AG10803 (cell line): ENCODE data around the gene TGFB1.
"Not testable (repeated sequence)": the region's sequence is repeated elsewhere in the genome, so short reads cannot be mapped to it uniquely, and the experiment has no call there.

Experiments
- DNase-seq: peaks from one replicate; pipeline ENCODE4 v3.0.0; 2010; ENCODE audit warnings: low read depth
- H3K4me3 ChIP-seq: 2 replicates; pipeline ENCODE4 v1.5.1; 2011; ENCODE audit warnings: mild to moderate bottlenecking, low read length, control low read depth
- TF ChIP-seq, protein P1 (sequence below): conservative IDR thresholded peaks from 2 replicates; pipeline ENCODE4 v1.5.1; 2011; ENCODE audit warnings: mild to moderate bottlenecking, low read length, control low read depth, inconsistent platforms

Gene TGFB1

GRCh38 chr19:41352609-41353465 is 885 bp downstream of the TGFB1 start:
- peak; percentile 45 for DNase-seq
- TF ChIP-seq, protein P1, sequence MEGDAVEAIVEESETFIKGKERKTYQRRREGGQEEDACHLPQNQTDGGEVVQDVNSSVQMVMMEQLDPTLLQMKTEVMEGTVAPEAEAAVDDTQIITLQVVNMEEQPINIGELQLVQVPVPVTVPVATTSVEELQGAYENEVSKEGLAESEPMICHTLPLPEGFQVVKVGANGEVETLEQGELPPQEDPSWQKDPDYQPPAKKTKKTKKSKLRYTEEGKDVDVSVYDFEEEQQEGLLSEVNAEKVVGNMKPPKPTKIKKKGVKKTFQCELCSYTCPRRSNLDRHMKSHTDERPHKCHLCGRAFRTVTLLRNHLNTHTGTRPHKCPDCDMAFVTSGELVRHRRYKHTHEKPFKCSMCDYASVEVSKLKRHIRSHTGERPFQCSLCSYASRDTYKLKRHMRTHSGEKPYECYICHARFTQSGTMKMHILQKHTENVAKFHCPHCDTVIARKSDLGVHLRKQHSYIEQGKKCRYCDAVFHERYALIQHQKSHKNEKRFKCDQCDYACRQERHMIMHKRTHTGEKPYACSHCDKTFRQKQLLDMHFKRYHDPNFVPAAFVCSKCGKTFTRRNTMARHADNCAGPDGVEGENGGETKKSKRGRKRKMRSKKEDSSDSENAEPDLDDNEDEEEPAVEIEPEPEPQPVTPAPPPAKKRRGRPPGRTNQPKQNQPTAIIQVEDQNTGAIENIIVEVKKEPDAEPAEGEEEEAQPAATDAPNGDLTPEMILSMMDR: peak; percentile 58
- H3K4me3 ChIP-seq: peak overlapping the region; percentile 92

GRCh38 chr19:41352279-41352608 is 1.5 kb downstream of the TGFB1 start:
- TF ChIP-seq, protein P1: no peak
- H3K4me3 ChIP-seq: peak overlapping the region; percentile 92
- no peak for DNase-seq

- DNase-seq: peak; percentile 42
- peak overlapping the region; percentile 92 for H3K4me3 ChIP-seq
- TF ChIP-seq, protein P1: no peak
Observed at GRCh38 chr19:41351339-41352245, 2.1 kb downstream of the TGFB1 start.

DNA sequence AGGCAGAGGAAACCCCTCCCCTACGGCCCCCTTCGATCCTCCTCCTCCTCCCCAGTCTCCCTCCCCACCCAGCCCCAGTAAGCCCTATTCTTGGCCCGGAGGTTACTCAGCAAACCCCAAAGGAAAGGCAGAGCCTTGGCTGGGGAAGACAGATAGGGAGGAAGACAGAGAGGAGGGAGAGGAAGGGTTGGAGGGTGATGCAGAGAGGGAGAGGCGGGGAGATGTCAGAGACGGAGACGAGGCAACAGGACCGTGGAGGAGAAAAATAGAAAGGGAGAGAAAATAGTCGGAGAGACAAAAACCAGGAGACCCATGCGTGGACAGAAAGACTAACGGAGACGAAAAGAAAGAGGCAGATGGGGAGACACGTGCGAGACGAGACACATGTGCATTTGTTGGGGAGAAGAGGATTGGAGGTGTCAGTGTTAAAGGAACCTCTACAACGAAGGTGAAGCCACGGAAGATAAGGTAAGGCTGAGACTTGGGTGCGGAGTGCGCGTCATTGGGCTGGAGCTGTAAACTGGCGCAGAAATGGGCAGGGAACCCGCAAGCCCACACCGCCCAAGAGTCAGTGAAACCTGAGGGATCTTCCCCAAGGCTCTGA is 2.9 kb downstream of the TGFB1 start:
- DNase-seq: peak; percentile 20

GRCh38 chr19:41346916-41347315 is 6.8 kb downstream of the TGFB1 start:
- H3K4me3 ChIP-seq, DNase-seq: not testable (repeated sequence)

More for the DNA sequence above, 2.9 kb downstream of the TGFB1 start:
- peak overlapping the region; percentile 92 for H3K4me3 ChIP-seq
- TF ChIP-seq, protein P1: no peak

DNA sequence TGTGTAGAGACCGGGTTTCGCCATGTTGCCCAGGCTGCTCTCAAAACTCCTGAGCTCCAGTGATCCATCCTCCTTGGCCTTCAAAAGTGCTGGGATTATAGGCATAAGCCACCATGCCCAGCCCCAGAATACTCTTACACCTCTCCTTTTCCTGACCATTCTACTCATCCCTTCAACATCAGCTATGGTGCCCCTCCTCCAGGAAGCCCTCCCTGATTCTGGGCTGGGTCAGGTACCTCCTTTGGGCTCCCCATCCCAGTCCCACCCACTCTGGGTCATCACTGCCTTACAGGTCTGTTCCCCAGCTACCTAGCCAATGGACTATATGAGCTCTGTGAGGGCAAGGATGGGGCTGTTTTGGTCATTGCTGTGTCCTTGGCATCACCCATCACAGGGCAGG is 9.6 kb downstream of the TGFB1 start:
- TF ChIP-seq, protein P1: no peak
- H3K4me3 ChIP-seq: no peak overlapping the region
- no peak for DNase-seq
